A549 (cell line): ENCODE results near the gene MAGEL2.
A peak's percentile ranks its signal among the peaks of the same experiment; 100 is the strongest.

Source experiments
- HMGXB4 ChIP-seq: fragments of 250-450 bp; sonication (Bioruptor Pico); IDR thresholded peaks from 2 replicates; pipeline ENCODE4 v1.5.0; 2021; ENCODE audit warnings: mild to moderate bottlenecking, moderate library complexity, borderline replicate concordance
- JUN ChIP-seq, 2 experiments: fragments of >200 bp; sonication (Bioruptor Twin); formaldehyde crosslinking; IDR thresholded peaks; 2 replicates in 1 of 2; 3 replicates in 1 of 2; pipeline ENCODE4 v1.6.1; 2016 to 2017
- POLR2A ChIP-seq: IDR thresholded peaks from 2 replicates; pipeline ENCODE4 v1.6.1; 2012; ENCODE audit warnings: mild to moderate bottlenecking, low read length
- TF ChIP-seq, protein P1 (sequence below): fragments of >200 bp; sonication (Bioruptor Twin); formaldehyde crosslinking; IDR thresholded peaks from 3 replicates; pipeline ENCODE4 v1.5.1; 2016

- TF ChIP-seq, protein P1, sequence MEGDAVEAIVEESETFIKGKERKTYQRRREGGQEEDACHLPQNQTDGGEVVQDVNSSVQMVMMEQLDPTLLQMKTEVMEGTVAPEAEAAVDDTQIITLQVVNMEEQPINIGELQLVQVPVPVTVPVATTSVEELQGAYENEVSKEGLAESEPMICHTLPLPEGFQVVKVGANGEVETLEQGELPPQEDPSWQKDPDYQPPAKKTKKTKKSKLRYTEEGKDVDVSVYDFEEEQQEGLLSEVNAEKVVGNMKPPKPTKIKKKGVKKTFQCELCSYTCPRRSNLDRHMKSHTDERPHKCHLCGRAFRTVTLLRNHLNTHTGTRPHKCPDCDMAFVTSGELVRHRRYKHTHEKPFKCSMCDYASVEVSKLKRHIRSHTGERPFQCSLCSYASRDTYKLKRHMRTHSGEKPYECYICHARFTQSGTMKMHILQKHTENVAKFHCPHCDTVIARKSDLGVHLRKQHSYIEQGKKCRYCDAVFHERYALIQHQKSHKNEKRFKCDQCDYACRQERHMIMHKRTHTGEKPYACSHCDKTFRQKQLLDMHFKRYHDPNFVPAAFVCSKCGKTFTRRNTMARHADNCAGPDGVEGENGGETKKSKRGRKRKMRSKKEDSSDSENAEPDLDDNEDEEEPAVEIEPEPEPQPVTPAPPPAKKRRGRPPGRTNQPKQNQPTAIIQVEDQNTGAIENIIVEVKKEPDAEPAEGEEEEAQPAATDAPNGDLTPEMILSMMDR, result peak; percentile 19; the same call in 1 of the 3 replicates
- TF ChIP-seq HMGXB4 (CRISPR knock-in tag) (no peak), POLR2A (no peak), JUN (IDR thresholded peaks at IDR 0.05) (no peak)
Observed at GRCh38 chr15:23629234-23629805, 18.3 kb downstream of the MAGEL2 start.
